Activated T-cell treated with anti-CD3 and anti-CD28 coated beads, Interleukin-2, amount 50 U/mL, for 24 hours (primary cell): Measurements from ENCODE around the gene BRSK2.

ENCODE experiments used
- DNase-seq: peaks from one replicate; pipeline ENCODE4 v3.0.0-alpha.2; 2020
- H3K27ac Mint-ChIP-seq: 2 replicates; pipeline ENCODE4 v1.8.0; 2020; ENCODE audit warnings: mild to moderate bottlenecking, mixed read lengths
- H3K27me3 Mint-ChIP-seq: 2 replicates; pipeline ENCODE4 v1.8.0; 2020; ENCODE audit warnings: mixed read lengths
- H3K36me3 Mint-ChIP-seq: 2 replicates; pipeline ENCODE4 v1.8.0; 2020; ENCODE audit warnings: low read depth, mixed read lengths
- H3K4me1 Mint-ChIP-seq: 2 replicates; pipeline ENCODE4 v1.8.0; 2020; ENCODE audit warnings: low read depth, mixed read lengths
- H3K4me3 Mint-ChIP-seq: 2 replicates; pipeline ENCODE4 v1.8.0; 2020; ENCODE audit warnings: mild to moderate bottlenecking, moderate library complexity, mixed read lengths
- H3K9me3 Mint-ChIP-seq: 2 replicates; pipeline ENCODE4 v1.8.0; 2020; ENCODE audit warnings: mixed read lengths

BRSK2 gene

GRCh38 chr11:1500466-1501420, 111.0 kb downstream of the BRSK2 start:
- Mint-ChIP-seq H3K9me3 (no peaks in the 10 kb centered on the region), H3K27me3 (no peaks in the 10 kb centered on the region), H3K36me3 (peaks cover 30% of the 10 kb centered on the region), H3K4me1 (peaks cover 49% of the 10 kb centered on the region), H3K4me3 (no peak overlapping the region), H3K27ac (peak overlapping the region; percentile 64)
- no peak for DNase-seq

- no peak for DNase-seq
- no peaks in the 10 kb centered on the region for H3K9me3 Mint-ChIP-seq
- H3K36me3 Mint-ChIP-seq: peaks cover 30% of the 10 kb centered on the region
- no peaks in the 10 kb centered on the region for H3K27me3 Mint-ChIP-seq
- H3K4me1 Mint-ChIP-seq: peaks cover 43% of the 10 kb centered on the region
- no peak overlapping the region for H3K4me3 Mint-ChIP-seq
- H3K27ac Mint-ChIP-seq: peak overlapping the region; percentile 66
Observed at GRCh38 chr11:1501421-1502167, 111.9 kb downstream of the BRSK2 start.

GRCh38 chr11:1502168-1502953, 112.6 kb downstream of the BRSK2 start:
- no peaks in the 10 kb centered on the region for H3K9me3 Mint-ChIP-seq
- no peak for DNase-seq
- H3K27ac Mint-ChIP-seq: peak overlapping the region; percentile 66

GRCh38 chr11:1502954-1503707, 113.4 kb downstream of the BRSK2 start:
- Mint-ChIP-seq H3K4me3 (no peak overlapping the region), H3K4me1 (peaks cover 38% of the 10 kb centered on the region), H3K27ac (peak overlapping the region; percentile 55), H3K36me3 (peaks cover 27% of the 10 kb centered on the region), H3K27me3 (no peaks in the 10 kb centered on the region), H3K9me3 (no peaks in the 10 kb centered on the region)
- no peak for DNase-seq

More at GRCh38 chr11:1502168-1502953, 112.6 kb downstream of the BRSK2 start:
- Mint-ChIP-seq H3K36me3 (peaks cover 30% of the 10 kb centered on the region), H3K4me1 (peaks cover 38% of the 10 kb centered on the region), H3K4me3 (no peak overlapping the region), H3K27me3 (no peaks in the 10 kb centered on the region)

- no peaks in the 10 kb centered on the region for H3K27me3 Mint-ChIP-seq
- H3K27ac Mint-ChIP-seq: peak overlapping the region; percentile 52
- no peak overlapping the region for H3K4me3 Mint-ChIP-seq
- peaks cover 22% of the 10 kb centered on the region for H3K36me3 Mint-ChIP-seq
- peaks cover 36% of the 10 kb centered on the region for H3K4me1 Mint-ChIP-seq
- H3K9me3 Mint-ChIP-seq: no peaks in the 10 kb centered on the region
- no peak for DNase-seq
Observed at GRCh38 chr11:1503708-1504104, 114.0 kb downstream of the BRSK2 start.

- Mint-ChIP-seq H3K36me3 (peaks cover 18% of the 10 kb centered on the region), H3K27me3 (no peaks in the 10 kb centered on the region), H3K4me1 (peaks cover 34% of the 10 kb centered on the region), H3K9me3 (no peaks in the 10 kb centered on the region), H3K27ac (peak overlapping the region; percentile 52), H3K4me3 (no peak overlapping the region)
- DNase-seq: no peak
Observed at GRCh38 chr11:1504138-1504537, 114.4 kb downstream of the BRSK2 start.

- H3K36me3 Mint-ChIP-seq: peaks cover 16% of the 10 kb centered on the region
- no peak overlapping the region for H3K27ac Mint-ChIP-seq
- H3K27me3 Mint-ChIP-seq: no peaks in the 10 kb centered on the region
- no peak overlapping the region for H3K4me3 Mint-ChIP-seq
- no peak for DNase-seq
- H3K4me1 Mint-ChIP-seq: peaks cover 40% of the 10 kb centered on the region
- H3K9me3 Mint-ChIP-seq: no peaks in the 10 kb centered on the region
Observed at GRCh38 chr11:1504581-1505290, 115.0 kb downstream of the BRSK2 start.

- no peak overlapping the region for H3K4me3 Mint-ChIP-seq
- H3K27me3 Mint-ChIP-seq: no peaks in the 10 kb centered on the region
- no peaks in the 10 kb centered on the region for H3K9me3 Mint-ChIP-seq
- no peak overlapping the region for H3K27ac Mint-ChIP-seq
- DNase-seq: no peak
- H3K36me3 Mint-ChIP-seq: peaks cover 9% of the 10 kb centered on the region
- peaks cover 40% of the 10 kb centered on the region for H3K4me1 Mint-ChIP-seq
Observed at GRCh38 chr11:1505480-1505879, 115.7 kb downstream of the BRSK2 start.

- Mint-ChIP-seq H3K4me1 (peaks cover 47% of the 10 kb centered on the region), H3K4me3 (no peak overlapping the region), H3K27me3 (no peaks in the 10 kb centered on the region), H3K9me3 (no peaks in the 10 kb centered on the region), H3K27ac (peak overlapping the region; percentile 73), H3K36me3 (no peaks in the 10 kb centered on the region)
- no peak for DNase-seq
Observed at GRCh38 chr11:1506981-1507380, 117.2 kb downstream of the BRSK2 start.

- no peak for DNase-seq
- H3K4me1 Mint-ChIP-seq: peaks cover 49% of the 10 kb centered on the region
- no peak overlapping the region for H3K27ac Mint-ChIP-seq
- H3K4me3 Mint-ChIP-seq: no peak overlapping the region
- H3K27me3 Mint-ChIP-seq: no peaks in the 10 kb centered on the region
- H3K36me3 Mint-ChIP-seq: no peaks in the 10 kb centered on the region
- H3K9me3 Mint-ChIP-seq: no peaks in the 10 kb centered on the region
Observed at GRCh38 chr11:1507381-1508140, 117.8 kb downstream of the BRSK2 start.

- Mint-ChIP-seq H3K27me3 (no peaks in the 10 kb centered on the region), H3K4me3 (no peak overlapping the region), H3K36me3 (peaks cover 2% of the 10 kb centered on the region), H3K4me1 (peaks cover 53% of the 10 kb centered on the region), H3K9me3 (no peaks in the 10 kb centered on the region), H3K27ac (no peak overlapping the region)
- DNase-seq: no peak
Observed at GRCh38 chr11:1508491-1508891, 118.8 kb downstream of the BRSK2 start.

GRCh38 chr11:1508986-1509385, 119.3 kb downstream of the BRSK2 start:
- Mint-ChIP-seq H3K36me3 (peaks cover 4% of the 10 kb centered on the region), H3K27ac (peak overlapping the region; percentile 17), H3K4me1 (peaks cover 56% of the 10 kb centered on the region), H3K4me3 (no peak overlapping the region), H3K9me3 (no peaks in the 10 kb centered on the region), H3K27me3 (no peaks in the 10 kb centered on the region)
- no peak for DNase-seq
